ENCODE results near the gene RALA.
A peak's percentile ranks its signal among the peaks of the same experiment; 100 is the strongest.

GRCh38 chr7:39650676-39651075 is 27.3 kb downstream of the RALA start:
- peak in 1 of 2 donors; percentile 22 for TF ChIP-seq POLR2A (IDR thresholded peaks at IDR 0.05)
- TF ChIP-seq CTCF (IDR thresholded peaks at IDR 0.05), result no peak
